H1 (cell line): ENCODE results near the gene MLEC. TPM values are rescaled to one million over a fixed set of nuclear protein-coding genes. Genes with fewer than 3 reads are reported as not detected.

Source experiments
- EP300 ChIP-seq, 2 experiments: IDR thresholded peaks; 1 replicate in 1 of 2; 2 replicates in 1 of 2; pipeline ENCODE4 v1.6.1; 2011 to 2012; ENCODE audit warnings: low read depth in 2 of 2, low read length in 2 of 2, mild to moderate bottlenecking in 2 of 2, borderline replicate concordance in 1 of 2, inconsistent platforms in 1 of 2, moderate library complexity in 1 of 2
- EZH2 ChIP-seq: fragments of 200-600 bp; sonication (generic); IDR thresholded peaks from 2 replicates; pipeline ENCODE4 v1.7.1; 2012; ENCODE audit warnings: low read depth, mild to moderate bottlenecking, moderate library complexity, low read length, inconsistent platforms; ENCODE audit not compliant: severe bottlenecking
- RAD21 ChIP-seq, 2 experiments: IDR thresholded peaks in 1 of 2; conservative IDR thresholded peaks in 1 of 2; 2 replicates each; pipeline ENCODE4 v1.6.1; 2011; ENCODE audit warnings: low read depth in 2 of 2, low read length in 2 of 2, improper control_type of control experiment in 1 of 2, inconsistent platforms in 1 of 2, mild to moderate bottlenecking in 1 of 2, moderate library complexity in 1 of 2
- RBBP5 ChIP-seq: IDR thresholded peaks from 2 replicates; pipeline ENCODE4 v1.7.1; 2012; ENCODE audit warnings: low read depth, mild to moderate bottlenecking, inconsistent platforms, low read length, moderate library complexity, borderline replicate concordance
- RNF2 ChIP-seq: fragments of 200-900, 300-1000 bp; sonication (generic); IDR thresholded peaks from 2 replicates; pipeline ENCODE4 v1.7.1; 2016; ENCODE audit warnings: borderline replicate concordance, low read depth, mild to moderate bottlenecking, antibody characterized with exemption, low read length; ENCODE audit not compliant: poor library complexity, severe bottlenecking; ENCODE audit errors: missing control alignments
- SRF ChIP-seq: IDR thresholded peaks from 2 replicates; pipeline ENCODE4 v1.6.1; 2011; ENCODE audit warnings: mild to moderate bottlenecking, low read depth, low read length, moderate library complexity
- SUZ12 ChIP-seq: fragments of 200-600 bp; sonication (generic); IDR thresholded peaks from 2 replicates; pipeline ENCODE4 v1.6.1; 2012; ENCODE audit warnings: mild to moderate bottlenecking, inconsistent platforms, low read length, moderate library complexity, mixed read lengths
- USF2 ChIP-seq: IDR thresholded peaks from 2 replicates; pipeline ENCODE4 v1.6.1; 2011; ENCODE audit warnings: low read length, improper control_type of control experiment
- YY1 ChIP-seq: IDR thresholded peaks from 2 replicates; pipeline ENCODE4 v1.6.1; 2011; ENCODE audit warnings: low read depth, mild to moderate bottlenecking, low read length
- polyA plus RNA-seq, 7 experiments: library from polyadenylated mRNA; depleted of rRNA in 3 of 7; stranded (reverse) in 5 of 7; unstranded in 2 of 7; fragments of >200 nt in 5 of 7; fragments of 200-250 nt in 2 of 7; gene quantifications; 1 replicate in 5 of 7; 2 replicates in 1 of 7; 4 replicates in 1 of 7; pipeline versions ENCODE4 v1.2.1 to v1.2.3, GENCODE V29; 2011 to 2013; ENCODE audit warnings: missing spikeins in 2 of 7, mixed read lengths in 2 of 7
- total RNA-seq: library from RNA; stranded (reverse); fragmentation: NEBNext Ultra II Directional; extraction: Animal tissue kit (Norgen Biotek cat#: 25700); gene quantifications from 2 replicates; pipeline ENCODE4 v1.2.1, GENCODE V29; 2021

MLEC gene
- total and polyA plus RNA-seq, 2 of the 8 experiments (the other 6 are each of a cell fraction or from before 2014, with no cell fraction given): 37.1 to 260 TPM

- TF ChIP-seq EZH2: no peak
- TF ChIP-seq SUZ12: no peak
- TF ChIP-seq RBBP5: 0 out of 2 replicates have a peak, but pooled peaks have one; percentile 66
- no peak for TF ChIP-seq EP300 (IDR thresholded peaks at IDR 0.05; ENCODE audit: borderline replicate concordance in 1 of 2, low read depth in 2 of 2, low read length in 2 of 2)
- peak; percentile 55; the same call in 1 of the 2 replicates for TF ChIP-seq SRF
- no peak for TF ChIP-seq USF2
- TF ChIP-seq RNF2: no peak
- TF ChIP-seq RAD21 (IDR thresholded peaks at IDR 0.05 in 1 of 2, conservative IDR thresholded peaks at IDR 0.05 in 1 of 2; ENCODE audit: low read depth in 2 of 2, low read length in 2 of 2): peak; percentile 45 to 55; a peak in 3 of 4 replicates
- TF ChIP-seq YY1: peak; percentile 57; the same call in 1 of the 2 replicates
These were observed at the start of gene MLEC (continued) for GRCh38 chr12:120686690-120687577.
